K562 (cell line): Measurements from ENCODE around the gene SPRYD7. TPM values are rescaled to one million over a fixed set of nuclear protein-coding genes. Genes with fewer than 3 reads are reported as not detected.

Experiments
- ARID4B ChIP-seq: sonication (generic); formaldehyde crosslinking; IDR thresholded peaks from 2 replicates; pipeline ENCODE4 v1.8.0; 2022; ENCODE audit warnings: mild to moderate bottlenecking, missing genetic modification reagents
- ATF3 ChIP-seq, 2 experiments: fragments of 450-650 bp in 1 of 2; sonication (generic) in 1 of 2; formaldehyde crosslinking in 1 of 2; IDR thresholded peaks in 1 of 2; conservative IDR thresholded peaks in 1 of 2; 2 replicates each; pipeline versions ENCODE4 v1.6.1 to v1.8.1; 2016 to 2023; ENCODE audit warnings: mild to moderate bottlenecking in 2 of 2, moderate library complexity in 2 of 2, inconsistent platforms in 1 of 2, missing genetic modification reagents in 1 of 2
- BRF2 ChIP-seq: IDR thresholded peaks from 3 replicates; pipeline ENCODE4 v1.6.1; 2011; ENCODE audit warnings: borderline replicate concordance, mild to moderate bottlenecking; ENCODE audit not compliant: insufficient read length, insufficient read depth
- CTCF ChIP-seq, 3 experiments: IDR thresholded peaks in 2 of 3; conservative IDR thresholded peaks in 1 of 3; 2 replicates each; pipeline ENCODE4 v1.5.1; 2011 to 2012; ENCODE audit warnings: low read length in 3 of 3, mild to moderate bottlenecking in 3 of 3, control low read depth in 2 of 3, improper control_type of control experiment in 1 of 3, inconsistent platforms in 1 of 3, low read depth in 1 of 3, mixed read lengths in 1 of 3, moderate library complexity in 1 of 3; ENCODE audit not compliant: insufficient read depth in 2 of 3
- DEAF1 ChIP-seq: fragments of 450-650 bp; formaldehyde crosslinking; IDR thresholded peaks from 2 replicates; pipeline ENCODE4 v1.4.0; 2020; ENCODE audit warnings: mild to moderate bottlenecking, moderate library complexity
- EGR1 ChIP-seq: fragments of 450-650 bp; conservative IDR thresholded peaks from 2 replicates; pipeline ENCODE4 v1.6.1; 2017; ENCODE audit warnings: mild to moderate bottlenecking
- GABPB1 ChIP-seq: sonication (generic); formaldehyde crosslinking; IDR thresholded peaks from 2 replicates; pipeline ENCODE4 v1.8.0; 2022; ENCODE audit warnings: mild to moderate bottlenecking, missing genetic modification reagents
- MTA3 ChIP-seq: fragments of 450-650 bp; formaldehyde crosslinking; IDR thresholded peaks from 2 replicates; pipeline ENCODE4 v1.6.1; 2017; ENCODE audit warnings: mild to moderate bottlenecking, borderline replicate concordance
- NR1H2 ChIP-seq: sonication (generic); formaldehyde crosslinking; IDR thresholded peaks from 2 replicates; pipeline ENCODE4 v1.4.0; 2020; ENCODE audit warnings: mild to moderate bottlenecking, missing genetic modification reagents
- SIN3B ChIP-seq: fragments of 450-650 bp; IDR thresholded peaks from 2 replicates; pipeline ENCODE4 v1.6.1; 2017; ENCODE audit warnings: low read depth, mild to moderate bottlenecking, moderate library complexity
- SMC3 ChIP-seq: conservative IDR thresholded peaks from 2 replicates; pipeline ENCODE4 v1.6.1; 2011; ENCODE audit warnings: low read depth, low read length, improper control_type of control experiment; ENCODE audit not compliant: insufficient read depth
- SOX6 ChIP-seq: fragments of 450-650 bp; IDR thresholded peaks from 2 replicates; pipeline ENCODE4 v1.6.1; 2014; ENCODE audit warnings: mild to moderate bottlenecking
- ZNF449 ChIP-seq: fragments of 250-450 bp; sonication (Bioruptor Pico); IDR thresholded peaks from 2 replicates; pipeline ENCODE4 v1.8.0; 2022; ENCODE audit warnings: moderate library complexity, mild to moderate bottlenecking, inconsistent platforms
- polyA plus RNA-seq, 8 experiments: library from polyadenylated mRNA; depleted of rRNA in 4 of 8; stranded (reverse) in 5 of 8; unstranded in 3 of 8; fragments of >200 nt; fragmentation: Nextera tagmentation in 2 of 8; fragmentation: Illumina TruSeq in 1 of 8; extraction: Ambion mirVana in 2 of 8; extraction: Trizol in 1 of 8; gene quantifications; 2 replicates each; pipeline versions ENCODE4 v1.2.1 to v1.2.3, GENCODE V29; 2011 to 2014; ENCODE audit warnings: inconsistent platforms in 1 of 8, missing spikeins in 1 of 8
- total RNA-seq, 7 experiments: library from RNA; depleted of rRNA in 6 of 7; stranded (reverse); fragments of >200 nt in 6 of 7; fragmentation: Illumina TruSeq in 2 of 7; extraction: Trizol in 2 of 7; gene quantifications; 2 replicates each; pipeline versions ENCODE4 v1.2.1 to v1.2.3, GENCODE V29; 2011 to 2021; ENCODE audit warnings: low replicate concordance in 1 of 7

SPRYD7 gene
- total and polyA plus RNA-seq, 9 of the 15 experiments (the other 6 are each of a cell fraction or from before 2014, with no cell fraction given), result 4.3 to 11.0 (median 7.9) TPM

- TF ChIP-seq ARID4B (no peak), GABPB1 (no peak), SIN3B (no peak), BRF2 (no peak), MTA3 (no peak), ATF3 (IDR thresholded peaks at IDR 0.05) (peak; percentile 39; the same call in 1 of the 2 replicates), ATF3 (CRISPR knock-in tag; conservative IDR thresholded peaks at IDR 0.05) (no peak), NR1H2 (no peak), SMC3 (peak; percentile 64), SOX6 (no peak), DEAF1 (CRISPR knock-in tag) (peak; percentile 73), CTCF (IDR thresholded peaks at IDR 0.05 in 2 of 3, conservative IDR thresholded peaks at IDR 0.05 in 1 of 3; ENCODE audit: insufficient read depth in 2 of 3, low read depth in 1 of 3, low read length in 3 of 3) (peak; percentile 67 to 82 (median 80)), EGR1 (no peak), ZNF449 (no peak)
Observed at GRCh38 chr13:49976314-49977258, 40.4 kb upstream of the SPRYD7 start (continued).
